HG02623 (cell line): ENCODE measurements around the gene DAGLA.

ENCODE experiments used
- ATAC-seq: cut with Tn5 transposase; IDR thresholded peaks from one replicate; pipeline ENCODE4 v1.9.1; 2021; ENCODE audit warnings: moderate library complexity; ENCODE audit not compliant: unreplicated experiment

Gene DAGLA

GRCh38 chr11:61688365-61689163 lies 8.4 kb downstream of the DAGLA start:
- no peak for ATAC-seq

DNA sequence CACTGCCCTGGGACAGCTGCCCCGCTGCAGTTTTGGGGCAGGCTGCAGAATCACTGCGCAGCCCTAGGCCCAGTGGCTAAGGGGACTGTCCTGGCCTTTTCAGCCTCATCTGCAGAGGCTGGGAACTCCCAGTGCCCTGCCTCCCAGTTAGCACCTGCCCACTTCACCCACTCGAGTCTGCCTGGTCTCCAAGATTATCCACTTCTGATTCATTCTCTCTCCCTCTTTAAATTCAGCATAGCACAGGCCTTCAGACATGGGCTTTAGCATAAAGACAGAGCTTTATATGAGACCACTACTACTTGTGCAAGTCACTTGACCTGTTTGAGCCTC lies 8.9 kb downstream of the DAGLA start:
- ATAC-seq = no peak

DNA sequence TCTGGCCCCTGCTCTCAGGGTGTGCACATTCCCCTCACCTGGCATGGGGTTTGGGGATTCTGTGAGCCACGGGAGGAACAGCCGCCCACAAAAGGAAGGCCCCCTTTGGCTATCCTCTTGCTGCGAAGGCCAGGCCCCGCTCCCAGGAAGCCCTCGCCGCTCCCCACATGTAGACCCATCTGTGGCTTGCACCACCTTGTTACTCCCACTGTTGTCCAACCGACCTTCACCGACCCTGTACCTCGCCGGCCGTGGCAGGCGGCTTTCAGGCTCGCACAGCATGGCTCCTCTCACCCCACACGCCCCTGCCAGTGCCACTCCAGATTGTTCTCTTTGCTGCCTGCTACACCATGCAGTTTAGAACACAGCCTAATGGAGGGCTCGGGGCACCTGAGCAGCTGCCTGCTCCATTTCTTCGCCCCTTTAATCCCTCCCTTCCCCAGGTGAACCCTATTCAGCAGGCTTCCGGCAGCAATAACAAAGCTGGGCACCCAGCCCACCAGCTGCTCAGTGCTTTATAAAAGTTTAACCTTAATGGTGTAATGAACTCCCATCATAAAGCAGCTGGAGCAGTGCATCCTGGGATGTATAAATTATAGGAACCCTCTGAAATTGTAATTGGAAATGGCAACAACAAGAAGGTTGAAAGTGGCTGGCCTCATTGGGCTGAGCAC lies 10.7 kb downstream of the DAGLA start:
- no peak for ATAC-seq

- no peak for ATAC-seq
Observed at GRCh38 chr11:61691380-61692156, 11.4 kb downstream of the DAGLA start.

DNA sequence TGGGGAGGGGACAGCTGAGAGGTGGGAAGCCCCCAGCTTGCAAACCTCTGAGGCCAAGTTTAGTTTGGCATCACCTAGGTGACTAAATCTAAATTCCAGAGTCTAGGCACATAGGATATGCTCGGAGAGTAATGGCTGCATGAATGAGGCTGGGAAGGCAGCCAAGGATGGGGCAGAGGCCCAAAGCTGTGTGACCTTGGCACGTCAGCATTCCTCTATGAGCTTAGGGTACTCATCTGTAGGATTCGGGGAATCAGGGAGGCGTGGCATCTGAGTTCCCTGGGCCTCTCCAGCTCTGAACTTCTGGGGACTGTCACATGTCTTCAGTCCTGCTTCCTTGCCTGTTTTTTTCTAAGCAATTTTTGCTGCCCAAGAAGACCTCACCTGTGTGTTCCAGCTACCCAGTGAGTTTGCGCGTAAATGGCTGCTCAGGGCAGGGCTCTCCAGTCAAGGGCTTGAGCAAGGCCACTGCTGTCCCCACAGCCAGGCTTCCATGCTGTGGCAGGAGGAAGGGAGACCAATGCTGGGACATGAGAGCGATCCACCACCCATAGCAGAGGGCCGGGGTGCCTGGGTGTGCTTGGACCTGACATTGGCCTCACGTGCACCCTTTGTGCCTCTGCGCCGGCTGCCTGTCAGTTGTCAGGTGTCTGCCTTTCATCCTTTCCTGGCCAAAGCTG lies 13.9 kb downstream of the DAGLA start:
- ATAC-seq = no peak

GRCh38 chr11:61694602-61694939 lies 14.4 kb downstream of the DAGLA start:
- ATAC-seq = no peak

DNA sequence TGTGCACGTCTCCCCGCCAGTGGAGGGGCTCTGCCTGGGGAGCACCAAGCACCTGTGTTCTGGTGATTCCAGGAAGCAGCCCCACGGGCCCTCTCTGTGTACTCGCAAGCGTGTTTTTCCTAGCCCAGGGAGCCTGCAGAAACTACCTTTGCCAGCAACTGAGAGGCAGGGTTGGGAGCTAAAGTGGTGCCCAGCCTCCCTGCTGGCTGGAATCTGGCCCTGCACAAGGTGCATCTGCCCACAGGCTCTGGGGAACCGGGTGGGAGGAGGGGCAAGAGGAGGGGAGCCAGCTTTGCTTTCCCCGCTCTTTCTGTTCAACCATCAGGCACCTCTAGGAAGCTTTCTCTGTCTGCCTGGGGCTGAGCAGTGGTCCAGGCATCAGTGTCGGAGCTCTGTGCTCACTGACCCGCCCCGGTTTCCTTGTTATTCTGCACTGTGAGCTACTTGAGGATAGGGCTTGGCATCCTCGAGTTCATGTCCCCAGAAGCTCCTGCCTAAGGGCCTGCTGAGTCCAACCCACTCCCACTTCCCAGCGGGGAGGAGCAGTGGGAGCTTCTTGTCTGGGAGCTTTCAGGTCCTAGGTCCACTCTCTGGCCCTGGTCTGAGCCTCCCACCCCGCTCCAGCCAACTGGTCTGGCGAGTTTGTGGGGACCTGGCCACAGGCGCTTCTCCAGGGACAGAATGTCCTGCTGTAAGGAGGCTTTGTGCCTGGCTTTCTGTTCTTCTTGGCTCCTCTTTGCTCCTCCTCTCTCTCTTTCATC lies 14.9 kb downstream of the DAGLA start:
- no peak for ATAC-seq

DNA sequence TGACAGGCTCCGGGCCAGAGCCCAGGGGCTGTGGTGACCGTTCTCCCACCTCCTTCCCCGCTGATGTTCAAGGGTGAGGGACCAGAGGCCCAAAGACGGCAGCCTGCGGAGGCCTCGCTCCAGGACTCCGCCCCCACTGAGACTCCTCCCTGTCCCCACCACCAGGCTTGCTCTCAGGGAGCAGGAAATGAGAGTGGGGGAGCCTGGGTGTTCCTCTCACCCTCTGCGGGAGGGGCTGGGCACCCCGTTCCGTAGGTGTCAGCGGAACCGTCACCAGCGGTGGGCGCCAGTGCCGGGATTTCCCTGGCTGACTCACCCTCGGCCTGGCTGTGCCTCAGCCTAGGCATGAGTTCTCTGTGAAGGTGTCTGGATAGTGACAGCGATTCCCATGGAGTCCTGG lies 15.7 kb downstream of the DAGLA start:
- no peak for ATAC-seq

GRCh38 chr11:61696602-61697001 lies 16.4 kb downstream of the DAGLA start:
- ATAC-seq = no peak

GRCh38 chr11:61697078-61697502 lies 16.9 kb downstream of the DAGLA start:
- no peak for ATAC-seq

DNA sequence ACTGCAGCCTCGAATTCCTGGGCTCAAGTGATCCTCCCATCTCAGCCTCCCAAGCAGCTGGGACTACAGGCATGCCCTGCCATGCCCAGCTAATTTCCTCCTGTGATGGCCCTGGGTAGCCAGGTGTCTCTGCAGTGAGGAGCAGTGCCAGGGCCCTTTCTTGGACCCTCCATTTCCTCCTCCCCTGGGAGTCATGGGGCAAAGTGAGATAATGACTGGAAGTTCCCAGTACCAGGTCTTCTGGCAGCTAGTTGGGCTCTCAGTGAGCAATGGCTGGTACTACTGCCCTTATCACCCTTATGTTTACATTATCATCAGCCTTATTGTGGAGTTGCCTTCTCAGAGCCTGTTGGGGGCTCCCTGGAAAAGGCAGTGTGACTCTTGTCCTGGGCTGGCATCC lies 17.6 kb downstream of the DAGLA start:
- ATAC-seq = no peak

DNA sequence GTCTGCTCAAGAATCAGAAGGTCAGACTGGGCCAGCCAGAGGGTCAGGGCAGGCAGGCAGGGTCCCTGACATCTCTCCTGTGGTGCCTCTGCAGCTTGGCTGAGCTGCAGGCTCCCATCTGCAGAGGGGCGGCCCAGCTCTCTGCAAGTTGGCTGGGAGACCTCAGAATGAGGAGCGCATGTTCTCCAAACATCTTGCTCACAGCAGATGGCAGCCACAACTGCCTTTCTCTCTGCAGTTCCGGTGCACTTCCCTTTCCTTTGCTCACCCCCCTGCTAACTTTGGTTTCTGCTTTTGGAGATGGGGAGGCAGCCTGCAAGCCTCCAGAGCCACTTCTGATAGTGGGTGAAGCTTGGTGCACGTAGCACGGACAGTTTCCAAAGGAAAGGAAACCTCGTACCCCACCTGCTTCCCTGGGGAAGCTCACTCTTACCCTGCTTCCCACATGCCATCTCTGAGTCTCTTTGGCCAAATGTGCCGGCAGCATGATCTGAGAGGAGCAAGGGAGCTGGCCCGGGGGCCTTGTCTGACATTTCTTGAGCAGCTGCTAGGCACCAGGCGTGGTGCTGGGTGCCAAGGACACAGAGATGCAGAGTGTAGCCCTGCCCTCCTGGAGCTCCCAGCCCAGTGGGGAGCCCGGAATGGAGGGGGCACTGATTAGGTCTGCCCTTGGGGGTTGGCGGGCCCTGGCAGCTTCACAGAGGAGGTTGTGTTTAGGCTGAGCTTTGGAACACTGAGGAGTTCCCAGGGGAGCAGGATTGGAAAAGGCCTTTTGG lies 18.2 kb downstream of the DAGLA start:
- ATAC-seq = no peak

DNA sequence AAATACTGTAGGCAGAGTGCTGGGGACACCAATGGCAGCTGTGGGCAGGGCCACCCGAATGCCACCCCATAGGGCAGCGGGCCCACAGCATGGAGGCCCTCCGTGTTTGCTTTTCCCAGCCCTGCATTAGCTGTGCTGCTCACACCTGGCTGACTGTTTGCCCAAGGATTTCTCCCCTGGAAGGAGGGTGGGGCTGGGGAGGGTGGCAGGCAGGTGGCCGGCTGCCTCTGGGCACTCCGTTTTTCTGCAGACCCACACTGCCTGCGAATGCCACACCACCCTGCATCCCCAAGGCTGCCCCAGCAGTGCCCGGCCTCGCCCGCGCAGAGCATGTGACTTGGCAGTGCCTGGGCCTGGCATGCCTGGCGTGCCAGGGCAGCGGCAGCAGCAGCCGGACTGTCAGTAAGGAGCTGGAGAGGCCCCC lies 19.6 kb downstream of the DAGLA start:
- ATAC-seq = no peak

- ATAC-seq = no peak
Observed at GRCh38 chr11:61700212-61700611, 20.0 kb downstream of the DAGLA start.

DNA sequence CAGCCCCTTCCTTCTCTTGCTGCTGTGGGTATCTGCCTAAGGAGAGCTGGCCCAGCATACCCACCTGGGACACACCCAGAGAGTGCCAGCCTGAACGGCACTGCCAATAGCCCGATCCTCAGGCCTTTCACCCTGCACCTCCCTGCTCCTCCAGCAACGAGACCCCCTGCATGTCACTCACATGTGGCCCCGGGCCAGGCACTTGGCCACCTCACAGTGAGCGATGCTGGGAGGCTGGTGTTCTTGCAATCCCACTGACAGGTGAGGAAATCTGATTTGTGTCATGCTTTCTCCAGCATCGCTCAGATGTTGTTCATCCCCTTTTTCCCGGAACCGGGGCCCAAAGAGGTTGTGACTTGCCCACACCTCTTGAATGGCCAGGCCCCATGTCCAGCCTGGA lies 20.5 kb downstream of the DAGLA start:
- ATAC-seq = no peak

- no peak for ATAC-seq
Observed at GRCh38 chr11:61701242-61701886, 21.2 kb downstream of the DAGLA start.

DNA sequence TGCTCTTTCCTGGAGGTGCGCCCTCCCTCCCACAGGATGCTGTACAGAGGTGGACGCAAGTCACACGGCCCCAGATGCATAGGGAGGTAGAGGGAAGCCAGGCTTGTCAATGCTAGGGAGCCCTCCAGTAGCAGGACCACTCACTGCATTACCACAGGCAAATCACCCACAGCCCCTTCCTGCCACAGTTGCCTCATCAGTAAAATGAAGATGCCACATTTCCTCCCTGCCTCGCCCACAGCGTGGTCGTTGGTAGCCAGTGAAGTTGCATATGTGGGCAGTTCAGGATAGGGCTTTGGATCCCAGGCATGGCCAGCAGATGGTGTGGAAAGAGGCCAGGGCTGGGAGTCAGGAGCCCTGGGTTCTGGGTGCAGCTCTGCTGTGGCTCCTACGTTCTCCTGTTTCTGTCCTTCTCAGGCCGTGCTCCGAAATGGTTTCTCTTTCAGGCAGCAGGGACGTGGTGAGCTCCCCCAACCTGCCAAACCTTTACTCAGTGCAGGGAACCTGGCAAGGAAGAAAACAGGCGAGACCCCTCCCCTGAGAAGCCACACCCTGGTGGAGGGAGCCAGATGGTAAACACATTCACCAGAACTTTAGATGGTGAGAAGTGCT lies 22.6 kb downstream of the DAGLA start:
- ATAC-seq = no peak

- no peak for ATAC-seq
Observed at GRCh38 chr11:61704838-61705237, 24.6 kb downstream of the DAGLA start.
